Neural crest cell (in vitro differentiated cells): ENCODE measurements around the gene BMPR1A. TPM values are rescaled to one million over a fixed set of nuclear protein-coding genes. Genes with fewer than 3 reads are reported as not detected.

ENCODE experiments used
- DNase-seq: peaks from one replicate; pipeline ENCODE4 v3.0.0; 2021; ENCODE audit warnings: low read depth, mixed read lengths, low spot score
- H3K27ac Mint-ChIP-seq: one replicate; pipeline ENCODE4 v1.8.0; 2021; ENCODE audit warnings: mild to moderate bottlenecking, mixed read lengths; ENCODE audit not compliant: unreplicated experiment
- H3K27me3 Mint-ChIP-seq: 2 replicates; pipeline ENCODE4 v1.8.0; 2021; ENCODE audit warnings: low read depth, mild to moderate bottlenecking, mixed read lengths
- H3K36me3 Mint-ChIP-seq: 2 replicates; pipeline ENCODE4 v1.8.0; 2021; ENCODE audit warnings: low read depth, mild to moderate bottlenecking, mixed read lengths
- H3K4me1 Mint-ChIP-seq: 2 replicates; pipeline ENCODE4 v1.8.0; 2021; ENCODE audit warnings: mixed read lengths
- H3K4me3 Mint-ChIP-seq: one replicate; pipeline ENCODE4 v1.8.0; 2021; ENCODE audit warnings: mild to moderate bottlenecking, mixed read lengths
- H3K9me3 Mint-ChIP-seq: 2 replicates; pipeline ENCODE4 v1.8.0; 2021; ENCODE audit warnings: mixed read lengths
- total RNA-seq: library from RNA; stranded (reverse); gene quantifications from 2 replicates; pipeline ENCODE4 v1.2.1, GENCODE V29; 2021
- TF ChIP-seq, protein P1 (sequence below): fragments of 200-600 bp; sonication (generic); conservative IDR thresholded peaks from 2 replicates; pipeline ENCODE4 v1.5.0; 2021; ENCODE audit warnings: antibody characterized with exemption, mild to moderate bottlenecking

The BMPR1A gene
- total RNA-seq, 1 donor from 2014 or later: 78.6 TPM

DNA sequence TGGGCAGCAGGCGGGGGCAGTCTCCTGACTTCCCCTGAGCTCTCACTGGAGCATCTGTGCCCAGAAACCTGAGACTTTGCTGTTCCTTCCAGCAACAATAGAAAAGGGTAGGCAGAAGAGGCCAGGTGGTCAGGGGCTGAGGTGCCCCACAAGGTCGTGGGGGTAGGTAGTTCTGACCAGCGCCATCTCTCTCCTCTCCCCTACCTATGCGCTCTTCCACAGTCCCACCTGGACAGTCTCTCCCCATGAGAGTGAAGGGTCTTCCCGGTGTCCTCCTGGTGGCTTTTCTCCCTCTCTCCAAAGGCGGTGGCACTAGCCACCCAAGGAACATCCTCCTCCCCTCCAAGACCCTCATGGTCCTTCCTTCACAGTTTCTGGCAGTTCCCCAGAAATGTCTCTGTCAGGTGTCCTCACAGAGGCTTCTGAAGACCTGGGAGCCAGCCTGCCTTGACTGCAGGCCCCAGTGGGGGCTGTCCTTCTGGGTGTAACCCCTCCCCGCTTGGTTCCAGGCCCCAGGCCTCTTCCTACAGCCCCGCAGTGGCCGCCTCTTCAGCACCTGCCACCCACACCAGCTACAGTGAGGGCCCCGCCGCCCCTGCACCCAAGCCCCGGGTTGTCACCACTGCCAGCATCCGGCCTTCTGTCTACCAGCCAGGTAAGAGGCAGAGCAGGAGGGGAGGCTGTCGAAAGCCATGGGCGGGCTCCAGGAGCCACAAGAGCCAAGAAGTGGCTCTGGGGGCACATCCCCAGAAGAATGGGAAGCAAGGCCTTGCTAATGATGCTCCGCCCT is 46.8 kb upstream of the BMPR1A start:
- Mint-ChIP-seq H3K27ac (peak overlapping the region; percentile 75), H3K9me3 (no peaks in the 10 kb centered on the region), H3K4me3 (peak overlapping the region; percentile 87), H3K27me3 (no peaks in the 10 kb centered on the region), H3K4me1 (peaks cover 11% of the 10 kb centered on the region), H3K36me3 (no peaks in the 10 kb centered on the region)
- TF ChIP-seq, protein P1, sequence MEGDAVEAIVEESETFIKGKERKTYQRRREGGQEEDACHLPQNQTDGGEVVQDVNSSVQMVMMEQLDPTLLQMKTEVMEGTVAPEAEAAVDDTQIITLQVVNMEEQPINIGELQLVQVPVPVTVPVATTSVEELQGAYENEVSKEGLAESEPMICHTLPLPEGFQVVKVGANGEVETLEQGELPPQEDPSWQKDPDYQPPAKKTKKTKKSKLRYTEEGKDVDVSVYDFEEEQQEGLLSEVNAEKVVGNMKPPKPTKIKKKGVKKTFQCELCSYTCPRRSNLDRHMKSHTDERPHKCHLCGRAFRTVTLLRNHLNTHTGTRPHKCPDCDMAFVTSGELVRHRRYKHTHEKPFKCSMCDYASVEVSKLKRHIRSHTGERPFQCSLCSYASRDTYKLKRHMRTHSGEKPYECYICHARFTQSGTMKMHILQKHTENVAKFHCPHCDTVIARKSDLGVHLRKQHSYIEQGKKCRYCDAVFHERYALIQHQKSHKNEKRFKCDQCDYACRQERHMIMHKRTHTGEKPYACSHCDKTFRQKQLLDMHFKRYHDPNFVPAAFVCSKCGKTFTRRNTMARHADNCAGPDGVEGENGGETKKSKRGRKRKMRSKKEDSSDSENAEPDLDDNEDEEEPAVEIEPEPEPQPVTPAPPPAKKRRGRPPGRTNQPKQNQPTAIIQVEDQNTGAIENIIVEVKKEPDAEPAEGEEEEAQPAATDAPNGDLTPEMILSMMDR: no peak
- DNase-seq: no peak

DNA sequence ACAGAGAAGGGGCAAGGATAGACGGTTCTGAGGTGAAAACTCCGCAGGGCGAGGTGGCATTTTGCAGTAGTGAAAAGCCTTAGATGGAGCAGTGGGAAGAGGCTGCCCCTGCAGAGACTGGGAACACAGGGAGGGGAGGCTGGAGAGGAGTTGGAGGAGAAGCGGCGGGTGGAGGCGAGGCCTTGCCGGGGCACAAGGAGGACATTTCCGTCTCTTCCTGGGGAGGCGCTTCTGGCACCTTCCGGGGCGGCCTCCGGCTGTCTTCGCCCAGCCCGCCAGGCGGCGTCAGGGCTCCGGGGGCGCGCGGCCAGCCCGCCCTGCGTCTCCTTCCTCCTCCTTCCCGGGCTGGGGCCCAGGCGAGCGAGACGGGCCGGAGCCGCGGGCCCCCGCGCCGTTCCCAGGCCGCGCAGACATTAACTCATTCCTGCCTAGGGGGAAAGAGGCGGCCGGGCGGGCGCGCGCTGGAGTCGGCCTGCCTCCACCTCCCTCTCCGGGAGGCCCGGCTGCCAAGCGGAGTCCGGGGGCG is 45.4 kb upstream of the BMPR1A start:
- H3K27ac Mint-ChIP-seq: peak overlapping the region; percentile 86
- TF ChIP-seq, protein P1: peak; percentile 84
- H3K36me3 Mint-ChIP-seq: no peaks in the 10 kb centered on the region
- peak; percentile 77 for DNase-seq
- H3K27me3 Mint-ChIP-seq: no peaks in the 10 kb centered on the region
- peak overlapping the region; percentile 87 for H3K4me3 Mint-ChIP-seq
- H3K4me1 Mint-ChIP-seq: peaks cover 11% of the 10 kb centered on the region
- no peaks in the 10 kb centered on the region for H3K9me3 Mint-ChIP-seq

- peak; percentile 47 for DNase-seq
- TF ChIP-seq, protein P1: no peak
- Mint-ChIP-seq H3K27me3 (no peaks in the 10 kb centered on the region), H3K4me3 (peak overlapping the region; percentile 92), H3K36me3 (no peaks in the 10 kb centered on the region), H3K9me3 (no peaks in the 10 kb centered on the region), H3K4me1 (peaks cover 11% of the 10 kb centered on the region), H3K27ac (peak overlapping the region; percentile 92)
Observed at GRCh38 chr10:86711513-86712316, 44.7 kb upstream of the BMPR1A start.

DNA sequence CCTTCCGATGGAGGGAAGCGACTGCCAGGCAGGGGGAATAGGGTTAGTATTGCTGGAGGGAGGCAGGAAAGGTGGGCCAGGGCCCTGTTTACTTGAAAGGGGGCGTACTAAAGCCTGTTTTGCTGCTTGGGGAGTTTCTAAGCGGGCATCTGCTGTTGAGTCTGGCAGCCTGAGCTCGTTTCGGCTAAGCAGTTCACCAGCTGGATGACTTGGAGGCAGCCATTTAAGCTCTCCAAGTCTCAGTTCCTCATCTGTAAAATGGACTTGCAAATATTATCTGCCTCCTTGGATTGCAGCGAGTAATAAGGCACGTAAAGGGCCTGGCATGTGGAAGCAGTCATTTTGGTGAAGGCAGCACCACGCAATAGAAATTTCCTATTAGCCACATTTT is 44.1 kb upstream of the BMPR1A start:
- no peaks in the 10 kb centered on the region for H3K27me3 Mint-ChIP-seq
- peaks cover 11% of the 10 kb centered on the region for H3K4me1 Mint-ChIP-seq
- peak overlapping the region; percentile 92 for H3K27ac Mint-ChIP-seq
- no peak for DNase-seq
- H3K4me3 Mint-ChIP-seq: peak overlapping the region; percentile 92
- no peaks in the 10 kb centered on the region for H3K9me3 Mint-ChIP-seq
- H3K36me3 Mint-ChIP-seq: no peaks in the 10 kb centered on the region
- TF ChIP-seq, protein P1: no peak

GRCh38 chr10:86715156-86715795 is 41.1 kb upstream of the BMPR1A start:
- no peaks in the 10 kb centered on the region for H3K36me3 Mint-ChIP-seq
- TF ChIP-seq, protein P1: no peak
- no peak for DNase-seq
- no peaks in the 10 kb centered on the region for H3K9me3 Mint-ChIP-seq
- H3K4me3 Mint-ChIP-seq: no peak overlapping the region
- no peaks in the 10 kb centered on the region for H3K27me3 Mint-ChIP-seq
- no peak overlapping the region for H3K27ac Mint-ChIP-seq
- peaks cover 11% of the 10 kb centered on the region for H3K4me1 Mint-ChIP-seq
